Smooth muscle cell of the brain vasculature (primary cell): Measurements from ENCODE around the gene PGM5.

Source experiments
- DNase-seq: peaks from one replicate; pipeline ENCODE4 v3.0.0-alpha.2; 2012; ENCODE audit warnings: low read depth, low spot score

PGM5 gene

GRCh38 chr9:68536876-68537615 is 180.6 kb downstream of the PGM5 start:
- DNase-seq: no peak

- DNase-seq: no peak
Measured at GRCh38 chr9:68537616-68537880, 181.1 kb downstream of the PGM5 start.

GRCh38 chr9:68538200-68538599 is 181.8 kb downstream of the PGM5 start:
- DNase-seq: no peak

- no peak for DNase-seq
Measured at GRCh38 chr9:68540712-68541535, 184.5 kb downstream of the PGM5 start, which contains the start of gene TMEM252. TSS of gene TMEM252 (minus strand) at chr9:68540883. CDS start at chr9:68540814, 69 bp downstream.

- no peak for DNase-seq
Measured at GRCh38 chr9:68541568-68541967, 185.2 kb downstream of the PGM5 start.

GRCh38 chr9:68545033-68545705 is 188.8 kb downstream of the PGM5 start:
- no peak for DNase-seq

GRCh38 chr9:68546596-68547390 is 190.4 kb downstream of the PGM5 start:
- no peak for DNase-seq

GRCh38 chr9:68547417-68547816 is 191.0 kb downstream of the PGM5 start:
- DNase-seq: no peak

GRCh38 chr9:68548241-68548640 is 191.8 kb downstream of the PGM5 start:
- no peak for DNase-seq

- DNase-seq: no peak
Measured at GRCh38 chr9:68551191-68551590, 194.8 kb downstream of the PGM5 start.

GRCh38 chr9:68552700-68553476 is 196.5 kb downstream of the PGM5 start:
- DNase-seq: peak; percentile 26

GRCh38 chr9:68555437-68556150 is 199.2 kb downstream of the PGM5 start:
- no peak for DNase-seq

GRCh38 chr9:68558545-68558944 is 202.1 kb downstream of the PGM5 start:
- DNase-seq: no peak

- peak; percentile 49 for DNase-seq
Measured at GRCh38 chr9:68560071-68560844, 203.8 kb downstream of the PGM5 start.

GRCh38 chr9:68562461-68562860 is 206.1 kb downstream of the PGM5 start:
- DNase-seq: no peak

GRCh38 chr9:68567565-68567964 is 211.2 kb downstream of the PGM5 start:
- no peak for DNase-seq

GRCh38 chr9:68574150-68574549 is 217.7 kb downstream of the PGM5 start:
- no peak for DNase-seq

- DNase-seq: no peak
Measured at GRCh38 chr9:68575817-68576216, 219.4 kb downstream of the PGM5 start.

GRCh38 chr9:68577774-68578591 is 221.6 kb downstream of the PGM5 start:
- no peak for DNase-seq
